ENCODE results near the gene SLC2A2.

The SLC2A2 gene

DNA sequence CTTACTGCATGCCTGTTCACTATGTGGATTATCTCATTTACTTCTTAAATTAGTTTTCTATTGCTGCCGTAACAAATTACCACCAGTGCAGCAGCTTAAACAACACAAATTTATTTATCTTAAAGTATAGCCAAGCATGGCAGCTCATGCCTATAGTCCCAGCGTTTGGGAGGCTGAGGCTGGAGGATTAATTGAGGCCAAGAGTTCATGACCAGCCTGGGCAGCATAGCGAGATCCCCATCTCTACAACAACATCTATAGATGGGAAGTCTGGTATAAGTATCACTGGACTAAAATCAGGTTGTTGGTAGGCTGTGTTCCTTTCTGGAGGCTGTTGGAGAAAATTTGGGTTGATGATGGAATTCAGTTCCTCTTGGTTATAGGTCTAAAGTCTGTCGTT lies 5.1 kb downstream of the SLC2A2 start:
- ChIA-PET CTCF (no interaction called here), POLR2A (no interaction called here)
- TF ChIP-seq, protein P1, sequence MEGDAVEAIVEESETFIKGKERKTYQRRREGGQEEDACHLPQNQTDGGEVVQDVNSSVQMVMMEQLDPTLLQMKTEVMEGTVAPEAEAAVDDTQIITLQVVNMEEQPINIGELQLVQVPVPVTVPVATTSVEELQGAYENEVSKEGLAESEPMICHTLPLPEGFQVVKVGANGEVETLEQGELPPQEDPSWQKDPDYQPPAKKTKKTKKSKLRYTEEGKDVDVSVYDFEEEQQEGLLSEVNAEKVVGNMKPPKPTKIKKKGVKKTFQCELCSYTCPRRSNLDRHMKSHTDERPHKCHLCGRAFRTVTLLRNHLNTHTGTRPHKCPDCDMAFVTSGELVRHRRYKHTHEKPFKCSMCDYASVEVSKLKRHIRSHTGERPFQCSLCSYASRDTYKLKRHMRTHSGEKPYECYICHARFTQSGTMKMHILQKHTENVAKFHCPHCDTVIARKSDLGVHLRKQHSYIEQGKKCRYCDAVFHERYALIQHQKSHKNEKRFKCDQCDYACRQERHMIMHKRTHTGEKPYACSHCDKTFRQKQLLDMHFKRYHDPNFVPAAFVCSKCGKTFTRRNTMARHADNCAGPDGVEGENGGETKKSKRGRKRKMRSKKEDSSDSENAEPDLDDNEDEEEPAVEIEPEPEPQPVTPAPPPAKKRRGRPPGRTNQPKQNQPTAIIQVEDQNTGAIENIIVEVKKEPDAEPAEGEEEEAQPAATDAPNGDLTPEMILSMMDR (IDR thresholded peaks at IDR 0.05; ENCODE audit: control extremely low read depth, extremely low read depth, low read depth, missing control alignments): no peak
- no peak for DNase-seq (ENCODE audit: extremely low spot score)

DNA sequence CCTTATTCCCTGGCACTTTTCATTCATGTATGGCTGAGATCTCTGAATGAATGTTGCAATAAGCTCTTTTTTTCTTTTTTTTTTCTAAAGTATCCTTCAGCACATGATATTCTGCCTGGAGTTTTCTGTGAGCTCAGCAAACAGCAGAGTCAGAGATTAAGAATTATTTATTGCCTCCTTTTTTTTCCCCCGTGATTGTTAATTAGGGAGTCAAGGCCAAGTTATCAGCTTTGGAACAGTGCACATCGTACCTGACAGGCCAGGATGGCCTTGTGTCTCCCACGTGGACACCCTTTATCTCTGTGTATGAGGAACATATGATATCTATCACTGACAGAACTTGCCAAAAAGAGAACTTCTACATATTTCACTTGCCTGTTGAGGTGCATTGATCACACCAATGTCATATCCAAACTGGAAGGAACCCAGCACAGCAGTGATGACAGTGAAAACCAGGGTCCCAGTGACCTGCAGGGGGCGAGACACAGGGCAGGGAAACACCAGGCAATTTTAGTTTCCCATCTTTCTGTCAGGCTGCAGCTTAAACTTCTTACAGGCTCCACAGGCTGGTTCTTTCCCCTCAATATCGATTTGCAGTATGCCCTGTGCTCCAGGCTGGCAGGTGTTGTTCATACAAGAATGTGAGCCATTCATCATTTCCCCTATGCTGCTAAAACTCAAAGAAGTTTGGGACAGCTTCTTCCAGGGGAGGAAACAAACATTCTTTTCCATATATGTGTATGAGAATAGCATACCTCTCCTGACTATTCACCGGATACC lies 8.2 kb downstream of the SLC2A2 start:
- ChIA-PET CTCF (interaction anchor here (0.9 to 2.1 kb wide), 4 partner anchors 12 to 33 kb away, joined by 3 to 6 read pairs (median 3); no protein-coding TSS in a partner anchor), POLR2A (no interaction called here)
- DNase-seq (ENCODE audit: extremely low spot score): no peak
- TF ChIP-seq, protein P1 (IDR thresholded peaks at IDR 0.05; ENCODE audit: control extremely low read depth, extremely low read depth, low read depth, missing control alignments): no peak

DNA sequence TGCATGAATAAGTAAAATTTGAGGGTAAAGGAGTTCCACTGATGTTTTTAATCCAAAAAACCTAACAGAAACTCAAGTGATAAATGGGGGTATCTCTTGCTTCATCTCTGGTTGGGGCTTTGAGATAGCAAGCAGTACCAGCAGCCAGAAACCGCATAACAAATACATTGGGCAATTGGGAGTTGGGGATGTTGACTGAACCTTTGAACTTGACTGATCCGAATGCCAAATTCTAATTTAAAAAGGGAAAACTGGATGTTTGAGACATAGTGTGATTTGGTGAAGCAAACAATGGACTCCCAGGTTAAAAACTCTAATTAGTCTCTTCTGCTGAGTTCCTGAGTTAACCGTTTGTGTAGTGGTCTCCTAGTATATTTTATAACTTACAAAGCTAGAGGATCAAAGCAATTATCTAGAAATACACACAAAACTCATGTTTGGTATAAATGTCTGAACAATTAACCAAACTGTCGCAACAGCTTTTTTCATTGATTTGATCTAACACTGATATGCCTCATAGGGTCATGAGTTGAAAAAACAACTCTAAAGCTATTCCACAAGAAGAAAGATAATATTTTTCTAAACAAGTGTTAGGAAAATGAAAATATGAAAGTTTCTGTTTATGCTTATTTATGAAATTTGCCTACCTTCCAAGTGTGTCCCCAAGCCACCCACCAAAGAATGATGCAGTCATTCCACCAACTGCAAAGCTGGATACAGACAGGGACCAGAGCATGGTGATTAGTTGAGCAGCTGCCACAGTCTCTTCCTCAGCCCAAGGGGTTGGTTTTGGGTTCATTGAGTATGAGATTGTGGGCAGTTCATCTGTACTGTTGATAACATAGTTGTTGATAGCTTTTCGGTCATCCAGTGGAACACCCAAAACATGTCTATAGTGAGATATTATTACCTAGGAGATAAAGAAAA lies 12.4 kb downstream of the SLC2A2 start:
- ChIA-PET CTCF (interaction anchor here (1.1 to 1.3 kb wide), 3 partner anchors 9 to 30 kb away, joined by 3 to 4 read pairs (median 4); partner anchors contain the start of gene SLC2A2), POLR2A (no interaction called here)
- no peak for DNase-seq (ENCODE audit: extremely low spot score)
- TF ChIP-seq, protein P1 (IDR thresholded peaks at IDR 0.05; ENCODE audit: control extremely low read depth, extremely low read depth, low read depth, missing control alignments): no peak

DNA sequence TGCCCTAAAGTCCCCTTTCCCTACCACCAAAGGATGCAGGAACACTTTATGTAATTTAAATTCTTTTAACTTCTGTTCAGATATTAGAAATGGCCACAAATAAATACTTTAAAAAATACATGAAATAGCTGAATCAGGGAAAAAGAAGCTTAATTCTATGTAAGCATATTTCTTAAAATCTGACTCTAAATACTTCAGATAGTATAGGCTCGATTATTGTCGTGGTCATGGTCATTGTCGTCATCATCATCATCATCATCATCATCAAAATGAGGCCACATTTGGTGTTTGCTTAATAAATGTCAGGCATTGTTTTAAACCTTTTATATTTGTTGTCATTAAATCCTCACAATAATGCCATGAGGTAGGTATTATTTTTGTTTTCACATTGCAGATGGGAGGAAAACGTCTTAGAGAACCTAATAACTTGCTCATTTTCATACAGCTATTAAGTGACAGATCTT lies 14.6 kb downstream of the SLC2A2 start:
- CTCF ChIA-PET: interaction anchor here (0.9 to 1.6 kb wide), 2 partner anchors 10 to 16 kb away, joined by 3 to 5 read pairs; no protein-coding TSS in a partner anchor
- POLR2A ChIA-PET: no interaction called here
- DNase-seq (ENCODE audit: extremely low spot score): no peak
- TF ChIP-seq, protein P1 (IDR thresholded peaks at IDR 0.05; ENCODE audit: control extremely low read depth, extremely low read depth, low read depth, missing control alignments): no peak

DNA sequence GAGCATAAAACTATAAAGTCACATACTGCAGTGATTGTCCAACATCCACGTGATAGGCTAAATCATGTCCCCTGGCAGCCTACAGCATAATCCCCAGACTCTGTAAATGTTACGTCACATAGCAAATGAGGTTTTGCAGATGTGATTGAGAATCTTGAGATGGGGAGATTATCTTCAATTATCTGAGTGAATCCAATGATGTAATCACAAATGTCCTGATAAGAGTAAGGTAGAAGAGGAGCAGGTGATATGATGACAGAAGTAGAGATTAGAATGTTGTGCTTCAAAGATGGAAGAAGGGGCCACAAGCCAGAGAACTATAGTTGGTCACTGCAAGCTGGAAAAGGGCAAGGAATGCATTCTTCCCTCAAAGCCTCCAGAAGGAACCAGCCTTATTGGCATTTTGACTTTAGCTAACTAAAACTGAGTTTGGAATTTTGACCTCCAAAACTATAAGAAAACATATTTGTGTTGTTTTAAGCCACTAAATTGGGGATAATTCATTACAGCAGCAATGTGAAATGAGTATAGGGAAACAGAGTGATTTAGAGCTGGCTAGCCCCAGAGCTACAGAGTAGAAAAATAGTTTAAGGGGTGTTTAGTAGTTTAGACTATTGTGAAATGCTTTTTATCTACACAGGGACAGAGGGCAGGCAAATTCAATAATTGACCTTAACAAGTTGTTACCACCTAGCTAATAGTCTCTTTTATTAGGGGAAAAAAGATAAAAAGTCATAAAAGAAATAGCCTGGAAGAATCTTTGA lies 15.2 kb downstream of the SLC2A2 start:
- no peak for DNase-seq (ENCODE audit: extremely low spot score)
- TF ChIP-seq, protein P1 (IDR thresholded peaks at IDR 0.05; ENCODE audit: control extremely low read depth, extremely low read depth, low read depth, missing control alignments): no peak
- ChIA-PET CTCF (interaction anchor here (0.9 to 1.6 kb wide), 2 partner anchors 10 to 16 kb away, joined by 3 to 5 read pairs; no protein-coding TSS in a partner anchor), POLR2A (no interaction called here)

Data from GM10248 (cell line).